Measurements from ENCODE around the gene SIAH3. TPM values are rescaled to one million over a fixed set of nuclear protein-coding genes. Genes with fewer than 3 reads are reported as not detected.

Gene SIAH3, protein sequence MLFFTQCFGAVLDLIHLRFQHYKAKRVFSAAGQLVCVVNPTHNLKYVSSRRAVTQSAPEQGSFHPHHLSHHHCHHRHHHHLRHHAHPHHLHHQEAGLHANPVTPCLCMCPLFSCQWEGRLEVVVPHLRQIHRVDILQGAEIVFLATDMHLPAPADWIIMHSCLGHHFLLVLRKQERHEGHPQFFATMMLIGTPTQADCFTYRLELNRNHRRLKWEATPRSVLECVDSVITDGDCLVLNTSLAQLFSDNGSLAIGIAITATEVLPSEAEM
- total RNA-seq: 0.08 and 0.13 TPM in 2 replicates

GRCh38 chr13:45851171-45851921 lies at the start of gene SIAH3:
TSS of gene SIAH3 (minus strand) at chr13:45851753. CDS start at chr13:45851629, 124 bp downstream.

Other genes starting within 250 kb of the SIAH3 start
- not detected in 2 replicates for gene ERICH6B, start 236.0 kb downstream of the SIAH3 start, total RNA-seq
- not detected in 2 replicates for gene CBY2, start 149.4 kb downstream of the SIAH3 start, total RNA-seq
- gene ZC3H13, start 201.0 kb upstream of the SIAH3 start, total RNA-seq: 12.2 and 17.0 TPM in 2 replicates